Measurements from ENCODE around the gene ZCCHC14.

- TF ChIP-seq, protein P1, sequence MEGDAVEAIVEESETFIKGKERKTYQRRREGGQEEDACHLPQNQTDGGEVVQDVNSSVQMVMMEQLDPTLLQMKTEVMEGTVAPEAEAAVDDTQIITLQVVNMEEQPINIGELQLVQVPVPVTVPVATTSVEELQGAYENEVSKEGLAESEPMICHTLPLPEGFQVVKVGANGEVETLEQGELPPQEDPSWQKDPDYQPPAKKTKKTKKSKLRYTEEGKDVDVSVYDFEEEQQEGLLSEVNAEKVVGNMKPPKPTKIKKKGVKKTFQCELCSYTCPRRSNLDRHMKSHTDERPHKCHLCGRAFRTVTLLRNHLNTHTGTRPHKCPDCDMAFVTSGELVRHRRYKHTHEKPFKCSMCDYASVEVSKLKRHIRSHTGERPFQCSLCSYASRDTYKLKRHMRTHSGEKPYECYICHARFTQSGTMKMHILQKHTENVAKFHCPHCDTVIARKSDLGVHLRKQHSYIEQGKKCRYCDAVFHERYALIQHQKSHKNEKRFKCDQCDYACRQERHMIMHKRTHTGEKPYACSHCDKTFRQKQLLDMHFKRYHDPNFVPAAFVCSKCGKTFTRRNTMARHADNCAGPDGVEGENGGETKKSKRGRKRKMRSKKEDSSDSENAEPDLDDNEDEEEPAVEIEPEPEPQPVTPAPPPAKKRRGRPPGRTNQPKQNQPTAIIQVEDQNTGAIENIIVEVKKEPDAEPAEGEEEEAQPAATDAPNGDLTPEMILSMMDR (IDR thresholded peaks at IDR 0.05), result no peak
- TF ChIP-seq POLR2A (IDR thresholded peaks at IDR 0.05), result no peak
Observed at GRCh38 chr16:87515475-87516330, 22.9 kb upstream of the ZCCHC14 start.
